Measurements from ENCODE around the gene FRMD4A. TPM values are rescaled to one million over a fixed set of nuclear protein-coding genes. Genes with fewer than 3 reads are reported as not detected.

Gene FRMD4A
- total RNA-seq, 4 donors from 2014 or later, result 13.7 to 27.2 (median 19.6) TPM

DNA sequence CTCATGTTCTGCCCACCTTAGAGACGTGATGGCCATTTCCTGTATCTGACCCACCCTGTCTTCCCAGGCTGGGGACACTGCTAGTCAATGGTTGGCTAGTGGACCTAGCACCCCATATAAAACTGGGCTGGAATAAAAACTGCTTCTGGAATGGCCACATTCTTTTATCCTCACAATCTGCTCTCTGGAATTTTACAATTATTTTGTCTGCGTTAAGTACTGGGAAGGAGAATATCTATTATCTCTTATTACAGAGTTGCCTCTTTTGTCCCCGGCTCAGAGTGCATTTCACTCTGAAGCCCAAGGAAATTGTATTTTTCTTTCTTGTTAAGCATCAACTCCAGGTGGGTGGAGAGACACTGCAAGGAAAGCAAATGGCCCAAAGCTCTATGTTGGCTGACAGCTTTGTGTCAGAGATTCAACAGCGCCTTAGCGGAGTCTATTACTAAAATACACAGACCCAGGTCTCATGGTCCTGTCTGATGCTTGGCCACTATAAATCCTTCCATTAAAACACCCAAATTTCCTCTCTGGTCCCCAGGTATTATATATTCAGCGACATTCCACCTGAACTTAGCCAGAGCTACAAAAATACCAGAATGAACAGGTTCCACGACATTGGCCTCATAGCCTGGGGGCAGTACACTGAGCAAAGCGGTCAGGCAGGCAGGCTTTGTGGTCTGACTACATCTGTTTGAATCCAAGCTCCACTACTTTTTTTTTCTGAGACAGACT is 622.3 kb downstream of the FRMD4A start:
- H3K27me3 ChIP-seq, result no peaks in the 10 kb centered on the region
- peaks cover 0 to 66% (median 13%) of the 10 kb centered on the region in 3 donors for H3K4me1 ChIP-seq
- TF ChIP-seq POLR2AphosphoS5 (IDR thresholded peaks at IDR 0.05) (no peak), EP300 (IDR thresholded peaks at IDR 0.05) (no peak), POLR2A (IDR thresholded peaks at IDR 0.05) (no peak), CTCF (IDR thresholded peaks at IDR 0.05) (no peak)
- WGBS, 2 donors (ENCODE audit: low coverage in 1 of 2), result 62 to 80% methylated on average over 7 of the region's 8 CpGs
- H3K27ac ChIP-seq, result peak overlapping the region in 3 of 4 donors; percentile 53 to 72 (median 67)
- no peaks in the 10 kb centered on the region for H3K9me3 ChIP-seq
- H3K4me3 ChIP-seq, result peak overlapping the region in 1 of 2 donors; percentile 57
- no peaks in the 10 kb centered on the region for H3K36me3 ChIP-seq
- ATAC-seq, result no peak

GRCh38 chr10:13707156-13707881 is 623.4 kb downstream of the FRMD4A start:
- Histone ChIP-seq H3K27me3 (no peaks in the 10 kb centered on the region), H3K9me3 (no peaks in the 10 kb centered on the region), H3K4me3 (peak overlapping the region; percentile 49 to 57), H3K36me3 (no peaks in the 10 kb centered on the region), H3K4me1 (peaks cover 0 to 67% (median 5%) of the 10 kb centered on the region in 3 donors), H3K27ac (peak overlapping the region; percentile 30 to 72 (median 60))
- TF ChIP-seq POLR2A (IDR thresholded peaks at IDR 0.05) (no peak), EP300 (IDR thresholded peaks at IDR 0.05) (no peak), POLR2AphosphoS5 (IDR thresholded peaks at IDR 0.05) (peak; percentile 43), CTCF (IDR thresholded peaks at IDR 0.05) (peak in 1 of 4 experiments; percentile 22)
- ATAC-seq, result peak; percentile 82
- 4 to 21% methylated on average over 4 to 5 of the region's 26 CpGs for WGBS, 2 donors (ENCODE audit: low coverage in 1 of 2)

GRCh38 chr10:13706604-13707003 is 624.1 kb downstream of the FRMD4A start:
- Histone ChIP-seq H3K36me3 (no peaks in the 10 kb centered on the region), H3K27ac (peak overlapping the region in 3 of 4 donors; percentile 53 to 72 (median 67)), H3K4me3 (peak overlapping the region; percentile 49 to 57), H3K4me1 (peaks cover 0 to 63% (median 5%) of the 10 kb centered on the region in 3 donors), H3K9me3 (no peaks in the 10 kb centered on the region), H3K27me3 (no peaks in the 10 kb centered on the region)
- WGBS, 2 donors (ENCODE audit: low coverage in 1 of 2), result 41 to 52% methylated on average over 4 to 7 of the region's 10 CpGs
- no peak for ATAC-seq
- TF ChIP-seq CTCF (IDR thresholded peaks at IDR 0.05) (no peak), POLR2A (IDR thresholded peaks at IDR 0.05) (no peak), POLR2AphosphoS5 (IDR thresholded peaks at IDR 0.05) (no peak), EP300 (IDR thresholded peaks at IDR 0.05) (no peak)

DNA sequence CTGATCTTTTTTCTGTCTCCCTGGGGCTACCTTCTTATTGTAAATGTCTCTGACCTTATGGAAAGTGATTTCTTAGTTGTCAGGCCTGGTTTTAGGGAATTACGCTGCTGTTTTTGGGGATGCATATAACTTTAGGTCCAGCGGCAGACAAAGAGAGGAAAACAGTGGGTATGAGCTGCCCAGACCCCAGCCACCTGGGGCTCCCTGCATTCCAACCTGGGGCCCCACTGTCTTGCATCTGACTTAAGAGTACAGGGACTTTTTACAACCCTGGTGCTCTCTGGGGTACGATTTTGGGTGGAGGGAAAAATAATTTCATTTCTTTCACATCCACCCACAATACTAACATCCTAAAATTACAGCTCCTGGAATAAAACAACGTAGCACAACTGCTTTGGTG is 624.5 kb downstream of the FRMD4A start:
- WGBS, 2 donors (ENCODE audit: low coverage in 1 of 2), result 24 to 65% methylated on average over 2 to 3 of the region's 4 CpGs
- no peak for ATAC-seq
- peak overlapping the region; percentile 8 to 57 for H3K4me3 ChIP-seq
- H3K9me3 ChIP-seq, result no peaks in the 10 kb centered on the region
- no peaks in the 10 kb centered on the region for H3K27me3 ChIP-seq
- peaks cover 0 to 63% (median 5%) of the 10 kb centered on the region in 3 donors for H3K4me1 ChIP-seq
- H3K27ac ChIP-seq, result peak overlapping the region in 2 of 4 donors; percentile 8 to 72
- H3K36me3 ChIP-seq, result peaks cover 0 to 4% of the 10 kb centered on the region in 2 donors
- TF ChIP-seq POLR2A (IDR thresholded peaks at IDR 0.05) (no peak), EP300 (IDR thresholded peaks at IDR 0.05) (no peak), CTCF (IDR thresholded peaks at IDR 0.05) (no peak), POLR2AphosphoS5 (IDR thresholded peaks at IDR 0.05) (no peak)
